Transverse colon (tissue), 3 donors: ENCODE data around the gene SLC39A11.

Experiments
- CTCF ChIP-seq, 5 experiments: fragments of 200-600 bp in 3 of 5; fragments of 450-650 bp in 2 of 5; sonication (generic) in 3 of 5; IDR thresholded peaks; 1 replicate in 2 of 5; 2 replicates in 3 of 5; pipeline ENCODE4 v1.5.1; 2016 to 2017; ENCODE audit warnings: antibody characterized with exemption in 5 of 5, inconsistent platforms in 3 of 5, mild to moderate bottlenecking in 2 of 5, moderate library complexity in 1 of 5
- EP300 ChIP-seq: sonication (generic); formaldehyde crosslinking; IDR thresholded peaks from one replicate; pipeline ENCODE4 v1.6.1; 2017; ENCODE audit warnings: antibody characterized with exemption, low read depth
- POLR2A ChIP-seq: fragments of 450-650 bp; IDR thresholded peaks from one replicate; pipeline ENCODE4 v1.6.1; 2016; ENCODE audit warnings: antibody characterized with exemption, mild to moderate bottlenecking, moderate library complexity

- TF ChIP-seq POLR2A = no peak
- no peak for TF ChIP-seq CTCF (IDR thresholded peaks at IDR 0.05)
- TF ChIP-seq EP300 = no peak
Measured at GRCh38 chr17:72978593-72979218, 113.8 kb downstream of the SLC39A11 start.
